ENCODE data around the gene TTC9C.

- TF ChIP-seq CTCF (IDR thresholded peaks at IDR 0.05): no peak
- TF ChIP-seq EP300 (IDR thresholded peaks at IDR 0.05): no peak
- no peak for TF ChIP-seq POLR2A (IDR thresholded peaks at IDR 0.05)
- no peak for TF ChIP-seq POLR2AphosphoS5 (IDR thresholded peaks at IDR 0.05)
Measured at GRCh38 chr11:62770778-62771143, 42.5 kb downstream of the TTC9C start.

All from suprapubic skin (tissue), 4 donors.